ENCODE data around the gene SNTG2.

Gene SNTG2

DNA sequence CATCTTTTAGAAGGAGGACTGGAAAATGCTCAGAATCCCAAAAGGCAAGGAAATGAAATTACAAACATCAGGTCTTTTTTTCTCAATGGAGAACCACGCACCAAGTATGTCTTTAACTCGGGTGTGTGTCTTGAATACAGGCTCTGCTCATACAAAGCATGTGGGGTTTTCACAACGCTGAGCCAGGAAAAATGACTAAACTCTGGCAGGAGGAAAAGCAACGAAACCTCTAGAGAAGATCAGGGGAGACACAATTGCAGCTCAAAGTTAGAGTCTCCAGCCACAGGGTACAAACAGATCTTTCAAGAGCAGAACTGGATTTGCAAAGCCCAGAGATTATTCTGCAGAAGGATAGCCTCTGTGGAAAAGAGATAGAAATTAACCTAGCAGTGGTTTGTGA is 419.8 kb downstream of the SNTG2 start:
- Histone ChIP-seq H3K4me1 (ENCODE audit: insufficient read depth, poor library complexity, severe bottlenecking) (no peaks in the 10 kb centered on the region), H3K4me3 (ENCODE audit: severe bottlenecking) (no peak overlapping the region), H3K27ac (ENCODE audit: poor library complexity, severe bottlenecking) (no peak overlapping the region), H3K9me3 (ENCODE audit: severe bottlenecking) (no peaks in the 10 kb centered on the region), H3K27me3 (ENCODE audit: insufficient read depth, poor library complexity, severe bottlenecking) (no peaks in the 10 kb centered on the region), H3K36me3 (ENCODE audit: low read depth) (no peaks in the 10 kb centered on the region)
- DNase-seq (ENCODE audit: low spot score) (no peak), ATAC-seq (ENCODE audit: low read depth) (no peak)
- TF ChIP-seq, protein P1, sequence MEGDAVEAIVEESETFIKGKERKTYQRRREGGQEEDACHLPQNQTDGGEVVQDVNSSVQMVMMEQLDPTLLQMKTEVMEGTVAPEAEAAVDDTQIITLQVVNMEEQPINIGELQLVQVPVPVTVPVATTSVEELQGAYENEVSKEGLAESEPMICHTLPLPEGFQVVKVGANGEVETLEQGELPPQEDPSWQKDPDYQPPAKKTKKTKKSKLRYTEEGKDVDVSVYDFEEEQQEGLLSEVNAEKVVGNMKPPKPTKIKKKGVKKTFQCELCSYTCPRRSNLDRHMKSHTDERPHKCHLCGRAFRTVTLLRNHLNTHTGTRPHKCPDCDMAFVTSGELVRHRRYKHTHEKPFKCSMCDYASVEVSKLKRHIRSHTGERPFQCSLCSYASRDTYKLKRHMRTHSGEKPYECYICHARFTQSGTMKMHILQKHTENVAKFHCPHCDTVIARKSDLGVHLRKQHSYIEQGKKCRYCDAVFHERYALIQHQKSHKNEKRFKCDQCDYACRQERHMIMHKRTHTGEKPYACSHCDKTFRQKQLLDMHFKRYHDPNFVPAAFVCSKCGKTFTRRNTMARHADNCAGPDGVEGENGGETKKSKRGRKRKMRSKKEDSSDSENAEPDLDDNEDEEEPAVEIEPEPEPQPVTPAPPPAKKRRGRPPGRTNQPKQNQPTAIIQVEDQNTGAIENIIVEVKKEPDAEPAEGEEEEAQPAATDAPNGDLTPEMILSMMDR (IDR thresholded peaks at IDR 0.05; ENCODE audit: poor library complexity, severe bottlenecking), result no peak

DNA sequence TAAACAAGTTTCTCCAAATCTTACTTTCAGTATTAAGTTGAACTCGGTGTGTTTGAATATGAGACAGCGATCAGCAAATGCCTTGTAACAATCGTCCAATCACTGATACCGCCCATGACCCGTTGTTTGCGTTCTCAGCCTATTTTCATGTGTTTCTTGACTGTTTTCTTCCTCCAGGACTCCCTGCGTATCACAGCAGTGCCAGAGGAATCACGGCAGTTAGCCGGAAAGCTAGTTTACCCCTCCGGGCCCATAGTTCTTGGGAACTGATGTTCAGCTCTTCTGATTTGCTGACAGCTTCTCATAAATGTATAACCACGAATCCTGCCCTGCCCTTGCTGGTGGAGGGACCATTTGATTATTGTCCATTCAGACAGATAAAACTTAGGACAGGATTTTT is 420.4 kb downstream of the SNTG2 start:
- H3K27me3 ChIP-seq (ENCODE audit: insufficient read depth, poor library complexity, severe bottlenecking), result no peaks in the 10 kb centered on the region
- H3K4me1 ChIP-seq (ENCODE audit: insufficient read depth, poor library complexity, severe bottlenecking), result no peaks in the 10 kb centered on the region
- H3K4me3 ChIP-seq (ENCODE audit: severe bottlenecking), result no peak overlapping the region
- H3K9me3 ChIP-seq (ENCODE audit: severe bottlenecking), result no peaks in the 10 kb centered on the region
- TF ChIP-seq, protein P1 (IDR thresholded peaks at IDR 0.05; ENCODE audit: poor library complexity, severe bottlenecking), result no peak
- ATAC-seq (ENCODE audit: low read depth), result no peak
- DNase-seq (ENCODE audit: low spot score), result no peak
- H3K27ac ChIP-seq (ENCODE audit: poor library complexity, severe bottlenecking), result no peak overlapping the region
- H3K36me3 ChIP-seq (ENCODE audit: low read depth), result no peaks in the 10 kb centered on the region

DNA sequence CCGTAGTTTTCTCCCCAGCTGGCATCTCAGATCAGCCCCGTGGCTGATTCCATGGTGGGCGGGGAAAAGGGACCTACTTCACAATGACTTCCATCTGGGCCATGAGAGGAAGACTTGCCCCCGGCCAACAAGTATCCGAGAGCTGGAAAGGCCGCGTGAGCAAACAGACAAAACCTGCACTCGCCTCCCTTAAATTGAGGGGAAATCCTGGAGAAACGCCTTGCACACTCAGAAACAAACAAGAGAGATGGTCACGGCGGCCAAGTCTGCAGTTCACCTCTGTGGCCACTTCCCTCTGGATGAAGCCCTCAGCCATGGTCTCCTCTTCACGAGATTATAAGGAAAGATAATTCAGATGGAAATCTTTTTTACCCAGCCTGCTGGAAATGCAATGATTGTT is 423.2 kb downstream of the SNTG2 start:
- Histone ChIP-seq H3K36me3 (ENCODE audit: low read depth) (no peaks in the 10 kb centered on the region), H3K27me3 (ENCODE audit: insufficient read depth, poor library complexity, severe bottlenecking) (no peaks in the 10 kb centered on the region), H3K9me3 (ENCODE audit: severe bottlenecking) (no peaks in the 10 kb centered on the region), H3K4me1 (ENCODE audit: insufficient read depth, poor library complexity, severe bottlenecking) (no peaks in the 10 kb centered on the region), H3K27ac (ENCODE audit: poor library complexity, severe bottlenecking) (no peak overlapping the region), H3K4me3 (ENCODE audit: severe bottlenecking) (no peak overlapping the region)
- TF ChIP-seq, protein P1 (IDR thresholded peaks at IDR 0.05; ENCODE audit: poor library complexity, severe bottlenecking), result no peak
- DNase-seq (ENCODE audit: low spot score), result no peak
- ATAC-seq (ENCODE audit: low read depth), result no peak

DNA sequence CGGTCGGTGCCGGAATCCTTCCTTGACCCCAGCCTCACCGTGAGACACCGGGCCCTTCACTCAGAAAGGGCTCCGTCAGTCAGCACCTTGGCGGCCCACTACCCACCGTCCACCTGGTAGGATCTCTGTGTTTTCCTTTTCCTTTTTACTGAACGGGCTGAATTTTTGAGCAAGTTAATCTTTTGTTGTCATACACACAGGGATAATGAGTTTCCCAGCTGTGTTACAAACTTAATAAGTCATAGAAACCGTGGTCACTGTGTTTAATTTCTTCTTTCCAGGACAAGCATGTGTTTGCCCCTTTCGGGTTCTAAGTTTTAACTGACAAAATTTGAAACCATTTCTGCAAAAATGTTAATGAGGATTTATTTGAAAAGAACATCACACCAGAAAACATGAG is 423.6 kb downstream of the SNTG2 start:
- H3K27me3 ChIP-seq (ENCODE audit: insufficient read depth, poor library complexity, severe bottlenecking), result no peaks in the 10 kb centered on the region
- H3K4me1 ChIP-seq (ENCODE audit: insufficient read depth, poor library complexity, severe bottlenecking), result no peaks in the 10 kb centered on the region
- TF ChIP-seq, protein P1 (IDR thresholded peaks at IDR 0.05; ENCODE audit: poor library complexity, severe bottlenecking), result no peak
- ATAC-seq (ENCODE audit: low read depth), result no peak
- H3K9me3 ChIP-seq (ENCODE audit: severe bottlenecking), result no peaks in the 10 kb centered on the region
- H3K36me3 ChIP-seq (ENCODE audit: low read depth), result no peaks in the 10 kb centered on the region
- no peak for DNase-seq (ENCODE audit: low spot score)
- H3K4me3 ChIP-seq (ENCODE audit: severe bottlenecking), result no peak overlapping the region
- H3K27ac ChIP-seq (ENCODE audit: poor library complexity, severe bottlenecking), result no peak overlapping the region

DNA sequence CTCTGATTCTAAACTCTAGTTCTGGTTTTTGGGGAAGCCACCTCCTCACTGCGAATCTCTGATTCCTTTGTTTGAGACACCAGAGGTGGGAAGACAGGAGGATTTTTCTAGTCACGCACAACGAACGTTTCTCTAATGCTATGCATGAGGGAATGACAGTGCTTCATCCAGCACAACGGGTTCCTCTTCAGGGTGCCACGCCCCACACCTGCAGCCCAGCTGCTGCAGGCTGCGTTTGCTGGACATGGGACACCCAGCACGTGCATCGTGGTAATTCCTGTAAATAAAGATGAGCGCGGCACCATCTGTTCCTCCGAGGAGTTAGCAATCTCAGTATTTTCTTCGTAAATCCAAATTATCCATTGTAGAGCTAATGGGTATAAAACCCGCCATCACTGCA is 425.1 kb downstream of the SNTG2 start:
- Histone ChIP-seq H3K9me3 (ENCODE audit: severe bottlenecking) (no peaks in the 10 kb centered on the region), H3K36me3 (ENCODE audit: low read depth) (no peaks in the 10 kb centered on the region), H3K27me3 (ENCODE audit: insufficient read depth, poor library complexity, severe bottlenecking) (no peaks in the 10 kb centered on the region), H3K27ac (ENCODE audit: poor library complexity, severe bottlenecking) (no peak overlapping the region), H3K4me3 (ENCODE audit: severe bottlenecking) (no peak overlapping the region), H3K4me1 (ENCODE audit: insufficient read depth, poor library complexity, severe bottlenecking) (no peaks in the 10 kb centered on the region)
- no peak for DNase-seq (ENCODE audit: low spot score)
- TF ChIP-seq, protein P1 (IDR thresholded peaks at IDR 0.05; ENCODE audit: poor library complexity, severe bottlenecking), result no peak
- no peak for ATAC-seq (ENCODE audit: low read depth)
